Hepatocyte (in vitro differentiated cells): Measurements from ENCODE around the gene UBAP1.

Experiments used
- EZH2 ChIP-seq: fragments of 200-600 bp; sonication (generic); IDR thresholded peaks from 2 replicates; pipeline ENCODE4 v1.6.1; 2016; ENCODE audit warnings: antibody characterized with exemption, mild to moderate bottlenecking, borderline replicate concordance
- EZH2phosphoT487 ChIP-seq: fragments of 200-600 bp; sonication (generic); IDR thresholded peaks from one replicate; pipeline ENCODE4 v1.6.1; 2018; ENCODE audit warnings: antibody characterized with exemption, mild to moderate bottlenecking, low read depth, moderate library complexity; ENCODE audit not compliant: unreplicated experiment, severe bottlenecking
- TF ChIP-seq, protein P1 (sequence below): fragments of 200-600 bp; sonication (generic); IDR thresholded peaks from 2 replicates; pipeline ENCODE4 v1.5.1; 2016; ENCODE audit warnings: antibody characterized with exemption, mild to moderate bottlenecking; ENCODE audit not compliant: poor library complexity

DNA sequence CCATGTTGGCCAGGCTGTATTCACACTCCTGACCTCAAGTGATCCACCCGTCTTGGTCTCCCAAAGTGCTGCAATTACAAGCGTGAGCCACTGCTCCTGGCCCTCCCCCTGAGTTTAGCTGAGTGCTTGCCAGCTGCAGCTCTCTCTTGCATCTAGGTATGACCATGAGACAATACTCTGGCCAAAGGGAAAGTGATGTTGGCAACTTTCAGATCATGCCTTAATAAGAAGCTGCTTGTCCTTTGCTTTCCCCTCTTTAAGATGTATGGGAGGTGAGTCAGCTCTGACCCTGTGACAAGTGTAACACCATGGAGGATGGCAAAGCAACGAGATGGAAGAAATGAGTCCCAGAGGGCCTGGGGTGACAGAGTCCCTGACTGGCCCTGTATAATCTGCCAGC is 33.7 kb upstream of the UBAP1 start:
- TF ChIP-seq, protein P1, sequence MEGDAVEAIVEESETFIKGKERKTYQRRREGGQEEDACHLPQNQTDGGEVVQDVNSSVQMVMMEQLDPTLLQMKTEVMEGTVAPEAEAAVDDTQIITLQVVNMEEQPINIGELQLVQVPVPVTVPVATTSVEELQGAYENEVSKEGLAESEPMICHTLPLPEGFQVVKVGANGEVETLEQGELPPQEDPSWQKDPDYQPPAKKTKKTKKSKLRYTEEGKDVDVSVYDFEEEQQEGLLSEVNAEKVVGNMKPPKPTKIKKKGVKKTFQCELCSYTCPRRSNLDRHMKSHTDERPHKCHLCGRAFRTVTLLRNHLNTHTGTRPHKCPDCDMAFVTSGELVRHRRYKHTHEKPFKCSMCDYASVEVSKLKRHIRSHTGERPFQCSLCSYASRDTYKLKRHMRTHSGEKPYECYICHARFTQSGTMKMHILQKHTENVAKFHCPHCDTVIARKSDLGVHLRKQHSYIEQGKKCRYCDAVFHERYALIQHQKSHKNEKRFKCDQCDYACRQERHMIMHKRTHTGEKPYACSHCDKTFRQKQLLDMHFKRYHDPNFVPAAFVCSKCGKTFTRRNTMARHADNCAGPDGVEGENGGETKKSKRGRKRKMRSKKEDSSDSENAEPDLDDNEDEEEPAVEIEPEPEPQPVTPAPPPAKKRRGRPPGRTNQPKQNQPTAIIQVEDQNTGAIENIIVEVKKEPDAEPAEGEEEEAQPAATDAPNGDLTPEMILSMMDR = no peak
- no peak for TF ChIP-seq EZH2phosphoT487
- no peak for TF ChIP-seq EZH2
